DOHH2 (cell line): Measurements from ENCODE around the gene KBTBD4.

Source experiments
- H3F3A ChIP-seq: fragments of 200-600 bp; sonication (generic), shearing (Covaris generic); 2 replicates; pipeline ENCODE4 v1.6.0; 2016; ENCODE audit warnings: antibody characterized with exemption, mild to moderate bottlenecking; ENCODE audit not compliant: control insufficient read depth, insufficient read depth
- H3K27ac ChIP-seq: fragments of 200-600 bp; sonication (generic); 2 replicates; pipeline ENCODE4 v1.5.1; 2014; ENCODE audit warnings: low read depth, mild to moderate bottlenecking, low read length, moderate library complexity
- H3K27me3 ChIP-seq: fragments of 200-600 bp; sonication (generic); 2 replicates; pipeline ENCODE4 v1.6.1; 2014; ENCODE audit warnings: mild to moderate bottlenecking, low read length, mixed read lengths; ENCODE audit not compliant: control insufficient read depth
- H3K36me3 ChIP-seq: fragments of 200-600 bp; sonication (generic); 2 replicates; pipeline ENCODE4 v1.6.1; 2014; ENCODE audit warnings: mild to moderate bottlenecking, low read length, moderate library complexity, mixed read lengths; ENCODE audit not compliant: control insufficient read depth
- H3K4me1 ChIP-seq: fragments of 200-600 bp; sonication (generic); 2 replicates; pipeline ENCODE4 v1.6.1; 2014; ENCODE audit warnings: mild to moderate bottlenecking, low read length, mixed read lengths; ENCODE audit not compliant: control insufficient read depth
- H3K4me2 ChIP-seq: fragments of 200-600 bp; sonication (generic); 2 replicates; pipeline ENCODE4 v1.6.0; 2014; ENCODE audit warnings: mild to moderate bottlenecking, low read length, moderate library complexity
- H3K4me3 ChIP-seq: fragments of 200-600 bp; sonication (generic); 2 replicates; pipeline ENCODE4 v1.5.1; 2014; ENCODE audit warnings: mild to moderate bottlenecking, low read length, mixed read lengths
- H3K79me2 ChIP-seq: fragments of 200-600 bp; sonication (generic); 2 replicates; pipeline ENCODE4 v1.6.1; 2014; ENCODE audit warnings: mild to moderate bottlenecking, low read length, mixed read lengths; ENCODE audit not compliant: control insufficient read depth
- H3K9me2 ChIP-seq: fragments of 200-600 bp; sonication (generic); replicated peaks from 2 replicates; pipeline ENCODE4 v1.6.1; 2014; ENCODE audit warnings: mild to moderate bottlenecking, low read length, mixed read lengths; ENCODE audit not compliant: control insufficient read depth
- H3K9me3 ChIP-seq: fragments of 200-600 bp; sonication (generic); 2 replicates; pipeline ENCODE4 v1.6.1; 2014; ENCODE audit warnings: antibody characterized with exemption, low read length, mixed read lengths; ENCODE audit not compliant: control insufficient read depth, insufficient read depth
- H4K20me1 ChIP-seq: fragments of 200-600 bp; sonication (generic); 2 replicates; pipeline ENCODE4 v1.6.0; 2014; ENCODE audit warnings: low read depth, mild to moderate bottlenecking, antibody characterized with exemption, low read length, moderate library complexity; ENCODE audit not compliant: control insufficient read depth, insufficient read depth
- CTCF ChIP-seq: fragments of 200-600 bp; sonication (generic); IDR thresholded peaks from one replicate; pipeline ENCODE4 v1.5.1; 2014; ENCODE audit warnings: antibody characterized with exemption, mild to moderate bottlenecking, low read depth, low read length; ENCODE audit not compliant: poor library complexity, severe bottlenecking
- EZH2phosphoT487 ChIP-seq: fragments of 200-600 bp; sonication (generic); IDR thresholded peaks from 2 replicates; pipeline ENCODE4 v1.6.1; 2017; ENCODE audit warnings: borderline replicate concordance, mild to moderate bottlenecking, antibody characterized with exemption, low read length, moderate library complexity, mixed read lengths

The KBTBD4 gene

GRCh38 chr11:47603295-47603694 lies 24.5 kb upstream of the KBTBD4 start:
- no peak for TF ChIP-seq EZH2phosphoT487
- TF ChIP-seq CTCF, result no peak
- Histone ChIP-seq H4K20me1 (no peaks in the 10 kb centered on the region), H3K36me3 (no peaks in the 10 kb centered on the region), H3K4me2 (no peak overlapping the region), H3K79me2 (no peaks in the 10 kb centered on the region), H3K4me3 (no peak overlapping the region), H3K27ac (no peak overlapping the region), H3K4me1 (no peaks in the 10 kb centered on the region), H3F3A (no peaks in the 10 kb centered on the region), H3K27me3 (0 out of 2 replicates have a peak, but pooled peaks cover 2% of the 10 kb centered on the region), H3K9me3 (no peaks in the 10 kb centered on the region), H3K9me2 (no peaks in the 10 kb centered on the region)

- no peaks in the 10 kb centered on the region for H4K20me1 ChIP-seq
- no peaks in the 10 kb centered on the region for H3K36me3 ChIP-seq
- no peaks in the 10 kb centered on the region for H3K79me2 ChIP-seq
- no peaks in the 10 kb centered on the region for H3K9me3 ChIP-seq
- no peaks in the 10 kb centered on the region for H3K9me2 ChIP-seq
- no peak overlapping the region for H3K4me3 ChIP-seq
- H3K4me2 ChIP-seq, result no peak overlapping the region
- TF ChIP-seq CTCF, result no peak
- TF ChIP-seq EZH2phosphoT487, result no peak
- H3K27me3 ChIP-seq, result no peaks in the 10 kb centered on the region
- no peaks in the 10 kb centered on the region for H3F3A ChIP-seq
- no peaks in the 10 kb centered on the region for H3K4me1 ChIP-seq
- H3K27ac ChIP-seq, result no peak overlapping the region
Measured at GRCh38 chr11:47599902-47600301, 21.1 kb upstream of the KBTBD4 start.

GRCh38 chr11:47595967-47596366 lies 17.2 kb upstream of the KBTBD4 start:
- Histone ChIP-seq H3K27ac (no peak overlapping the region), H3K9me3 (no peaks in the 10 kb centered on the region), H3K9me2 (no peaks in the 10 kb centered on the region), H3K27me3 (peaks cover 25% of the 10 kb centered on the region), H3F3A (no peaks in the 10 kb centered on the region), H3K4me2 (no peak overlapping the region), H3K4me3 (no peak overlapping the region), H3K4me1 (peaks cover 7% of the 10 kb centered on the region; the same call in 1 of the 2 replicates), H3K79me2 (no peaks in the 10 kb centered on the region), H4K20me1 (no peaks in the 10 kb centered on the region), H3K36me3 (no peaks in the 10 kb centered on the region)
- TF ChIP-seq CTCF (no peak), EZH2phosphoT487 (no peak)
